MM.1S (cell line): Measurements from ENCODE around the gene NAT10.

Experiments used
- DNase-seq: peaks from one replicate; pipeline ENCODE4 v3.0.0-alpha.2; 2015
- H2AFZ ChIP-seq: fragments of 300-600 bp; sonication (generic); 2 replicates; pipeline ENCODE4 v1.6.0; 2016; ENCODE audit warnings: antibody characterized with exemption, low read length
- H3F3A ChIP-seq: fragments of 300-600 bp; sonication (generic); 2 replicates; pipeline ENCODE4 v1.6.1; 2016; ENCODE audit warnings: mild to moderate bottlenecking, antibody characterized with exemption, low read length, moderate library complexity, mixed read lengths; ENCODE audit not compliant: insufficient read depth
- H3K27ac ChIP-seq: fragments of 300-600 bp; sonication (generic); 2 replicates; pipeline ENCODE4 v1.5.1; 2016; ENCODE audit warnings: mild to moderate bottlenecking, low read length
- H3K27me3 ChIP-seq: fragments of 300-600 bp; sonication (generic); replicated peaks from 2 replicates; pipeline ENCODE4 v1.6.0; 2016; ENCODE audit warnings: low read length; ENCODE audit not compliant: insufficient read depth
- H3K36me3 ChIP-seq: fragments of 300-600 bp; sonication (generic); replicated peaks from 2 replicates; pipeline ENCODE4 v1.6.1; 2016; ENCODE audit warnings: mild to moderate bottlenecking, low read length, mixed read lengths; ENCODE audit not compliant: insufficient read depth
- H3K4me1 ChIP-seq: fragments of 300-600 bp; sonication (generic); 2 replicates; pipeline ENCODE4 v1.6.1; 2016; ENCODE audit warnings: low read length, mixed read lengths
- H3K4me2 ChIP-seq: fragments of 300-600 bp; sonication (generic); 2 replicates; pipeline ENCODE4 v1.6.0; 2016; ENCODE audit warnings: low read depth, low read length
- H3K4me3 ChIP-seq: fragments of 300-600 bp; sonication (generic); 2 replicates; pipeline ENCODE4 v1.5.1; 2016; ENCODE audit warnings: low read length, mixed read lengths
- H3K79me2 ChIP-seq: fragments of 300-600 bp; sonication (generic); 2 replicates; pipeline ENCODE4 v1.6.1; 2016; ENCODE audit warnings: mixed run types, low read length, mixed read lengths
- H3K9ac ChIP-seq: fragments of 300-600 bp; sonication (generic); 2 replicates; pipeline ENCODE4 v1.6.1; 2016; ENCODE audit warnings: low read length, mixed read lengths
- H3K9me2 ChIP-seq: fragments of 300-600 bp; sonication (generic); replicated peaks from 2 replicates; pipeline ENCODE4 v1.6.1; 2016; ENCODE audit warnings: mild to moderate bottlenecking, low read length, mixed read lengths; ENCODE audit not compliant: insufficient read depth
- H3K9me3 ChIP-seq: fragments of 300-600 bp; sonication (generic); replicated peaks from 2 replicates; pipeline ENCODE4 v1.6.1; 2016; ENCODE audit warnings: mild to moderate bottlenecking, low read length, mixed read lengths; ENCODE audit not compliant: insufficient read depth
- H4K20me1 ChIP-seq: fragments of 300-600 bp; sonication (generic); 2 replicates; pipeline ENCODE4 v1.6.1; 2016; ENCODE audit warnings: mild to moderate bottlenecking, low read length, moderate library complexity, mixed read lengths; ENCODE audit not compliant: insufficient read depth
- CTCF ChIP-seq: fragments of 300-600 bp; sonication (generic); IDR thresholded peaks from 2 replicates; pipeline ENCODE4 v1.5.1; 2016; ENCODE audit warnings: antibody characterized with exemption, low read length, mixed read lengths
- EZH2 ChIP-seq: fragments of 300-600 bp; sonication (generic); optimal IDR thresholded peaks from 2 replicates; pipeline ENCODE3; 2017; ENCODE audit warnings: low read depth, mild to moderate bottlenecking, antibody characterized with exemption, low read length, mixed read lengths
- EZH2phosphoT487 ChIP-seq: fragments of 300-600 bp; sonication (generic); IDR thresholded peaks from 2 replicates; pipeline ENCODE4 v1.6.1; 2018; ENCODE audit warnings: antibody characterized with exemption, low read length

The NAT10 gene

DNA sequence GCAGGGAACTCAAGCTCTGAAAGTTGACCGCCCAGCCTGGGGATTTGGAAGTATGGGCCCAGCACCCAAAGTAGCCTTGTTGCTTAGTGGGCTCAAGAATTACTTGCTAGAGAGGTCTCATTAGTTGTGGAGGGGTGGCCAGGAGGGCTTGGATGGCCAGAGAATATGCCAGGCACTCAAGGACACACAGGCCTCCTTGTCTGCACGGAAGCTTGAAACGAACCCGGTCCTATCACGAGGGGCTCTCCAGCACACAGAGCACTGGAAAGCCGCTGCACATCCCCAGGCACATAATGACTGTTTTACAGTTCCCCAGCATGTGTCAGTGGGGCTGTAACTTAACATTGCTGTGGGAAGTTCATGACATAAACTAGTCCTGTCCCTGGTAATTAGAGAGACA is 55.9 kb downstream of the NAT10 start:
- no peak for TF ChIP-seq CTCF
- no peak for TF ChIP-seq EZH2phosphoT487
- TF ChIP-seq EZH2: no peak
- no peaks in the 10 kb centered on the region for H3K36me3 ChIP-seq
- H3K27me3 ChIP-seq: no peaks in the 10 kb centered on the region
- no peaks in the 10 kb centered on the region for H4K20me1 ChIP-seq
- no peaks in the 10 kb centered on the region for H3K9me2 ChIP-seq
- no peak overlapping the region for H3K9ac ChIP-seq
- no peaks in the 10 kb centered on the region for H3K9me3 ChIP-seq
- H3K4me3 ChIP-seq: no peak overlapping the region
- no peak overlapping the region for H3K27ac ChIP-seq
- H2AFZ ChIP-seq: no peak overlapping the region
- H3K4me1 ChIP-seq: no peaks in the 10 kb centered on the region
- no peak for DNase-seq
- H3K79me2 ChIP-seq: no peaks in the 10 kb centered on the region
- no peaks in the 10 kb centered on the region for H3F3A ChIP-seq
- H3K4me2 ChIP-seq: no peak overlapping the region

DNA sequence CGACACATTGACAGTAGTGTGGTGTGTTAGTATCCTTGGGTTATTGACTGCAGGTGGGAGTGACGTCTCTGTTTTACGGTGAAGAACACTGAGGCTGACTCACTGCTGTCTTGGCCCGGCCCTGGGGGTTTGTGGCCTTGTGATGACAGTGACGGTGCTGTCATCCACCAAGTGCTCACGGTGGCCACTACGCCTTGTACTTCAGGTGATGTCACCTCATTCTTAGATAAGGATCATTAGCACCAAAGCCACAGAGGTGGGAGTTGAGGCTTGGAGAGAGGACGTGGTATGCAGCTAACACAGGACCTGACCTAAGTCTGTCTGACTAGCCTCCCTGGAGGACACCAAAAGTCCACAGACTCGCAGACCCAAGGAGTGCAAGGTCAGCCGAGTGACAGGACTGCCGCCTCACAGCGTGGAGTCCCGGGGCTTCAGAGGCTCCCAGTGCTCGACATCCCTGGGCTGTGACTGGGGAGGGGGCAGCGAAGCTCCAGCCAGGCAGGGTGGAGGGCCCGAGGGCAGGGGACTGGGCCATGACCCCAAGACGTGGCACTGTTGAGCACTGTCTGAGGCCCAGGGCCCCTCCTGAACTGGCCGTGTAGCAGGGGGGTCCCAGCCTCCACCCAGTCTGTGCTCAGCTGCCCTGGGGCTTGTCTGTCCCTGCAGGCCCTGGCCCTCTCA is 56.5 kb downstream of the NAT10 start:
- Histone ChIP-seq H2AFZ (no peak overlapping the region), H3K9ac (no peak overlapping the region), H3K4me2 (no peak overlapping the region), H3K27me3 (no peaks in the 10 kb centered on the region), H3K79me2 (no peaks in the 10 kb centered on the region), H3F3A (no peaks in the 10 kb centered on the region), H3K4me1 (no peaks in the 10 kb centered on the region), H3K36me3 (no peaks in the 10 kb centered on the region), H4K20me1 (no peaks in the 10 kb centered on the region), H3K27ac (no peak overlapping the region), H3K9me3 (no peaks in the 10 kb centered on the region), H3K9me2 (no peaks in the 10 kb centered on the region), H3K4me3 (no peak overlapping the region)
- no peak for DNase-seq
- TF ChIP-seq CTCF: no peak
- TF ChIP-seq EZH2phosphoT487: no peak
- TF ChIP-seq EZH2: no peak

- Histone ChIP-seq H3K27me3 (no peaks in the 10 kb centered on the region), H3F3A (no peaks in the 10 kb centered on the region), H3K79me2 (no peaks in the 10 kb centered on the region), H2AFZ (no peak overlapping the region), H3K4me3 (no peak overlapping the region), H3K27ac (no peak overlapping the region), H4K20me1 (no peaks in the 10 kb centered on the region), H3K4me1 (no peaks in the 10 kb centered on the region), H3K4me2 (no peak overlapping the region), H3K9ac (no peak overlapping the region), H3K9me2 (no peaks in the 10 kb centered on the region), H3K36me3 (no peaks in the 10 kb centered on the region), H3K9me3 (no peaks in the 10 kb centered on the region)
- no peak for DNase-seq
- TF ChIP-seq EZH2 (no peak), EZH2phosphoT487 (no peak), CTCF (no peak)
These were observed 57.0 kb downstream of the NAT10 start for GRCh38 chr11:34162493-34162820.
